Transverse colon (tissue), 4 donors: ENCODE results near the gene B9D1.

ENCODE experiments used
- EP300 ChIP-seq: sonication (generic); formaldehyde crosslinking; IDR thresholded peaks from one replicate; pipeline ENCODE4 v1.6.1; 2017; ENCODE audit warnings: antibody characterized with exemption, low read depth
- POLR2A ChIP-seq: fragments of 450-650 bp; IDR thresholded peaks from one replicate; pipeline ENCODE4 v1.6.1; 2016; ENCODE audit warnings: antibody characterized with exemption, mild to moderate bottlenecking, moderate library complexity
- POLR2AphosphoS5 ChIP-seq, 3 donors: sonication (generic); formaldehyde crosslinking; IDR thresholded peaks; one replicate each; pipeline ENCODE4 v1.6.1; 2016; ENCODE audit warnings: antibody characterized with exemption in 3 of 3
- TF ChIP-seq, protein P1 (sequence below), 5 experiments: fragments of 200-600 bp in 3 of 5; fragments of 450-650 bp in 2 of 5; sonication (generic) in 3 of 5; IDR thresholded peaks; 1 replicate in 2 of 5; 2 replicates in 3 of 5; pipeline ENCODE4 v1.5.1; 2016 to 2017; ENCODE audit warnings: antibody characterized with exemption in 5 of 5, inconsistent platforms in 3 of 5, mild to moderate bottlenecking in 2 of 5, moderate library complexity in 1 of 5

DNA sequence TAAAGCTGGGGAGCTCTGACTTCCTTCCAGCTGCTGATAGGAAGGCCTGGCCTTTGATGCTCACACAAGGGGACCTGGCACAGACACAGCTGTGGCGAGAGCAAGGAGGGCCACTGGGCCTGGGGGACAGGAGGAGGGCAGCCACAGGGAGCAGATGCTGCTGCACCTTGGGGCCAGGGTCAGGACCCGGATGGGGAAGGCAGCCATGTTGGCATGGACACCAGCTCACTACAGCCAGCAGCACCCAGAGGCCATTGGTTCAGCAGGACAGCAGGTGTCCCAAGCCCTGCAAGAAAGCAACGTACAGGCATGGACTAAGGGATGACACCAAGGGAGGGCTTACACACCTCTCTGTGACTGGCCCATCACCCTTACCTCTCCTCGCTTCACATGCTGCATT, 40.5 kb upstream of the B9D1 start:
- TF ChIP-seq POLR2AphosphoS5 (IDR thresholded peaks at IDR 0.05) (no peak), POLR2A (no peak), EP300 (no peak)
- TF ChIP-seq, protein P1, sequence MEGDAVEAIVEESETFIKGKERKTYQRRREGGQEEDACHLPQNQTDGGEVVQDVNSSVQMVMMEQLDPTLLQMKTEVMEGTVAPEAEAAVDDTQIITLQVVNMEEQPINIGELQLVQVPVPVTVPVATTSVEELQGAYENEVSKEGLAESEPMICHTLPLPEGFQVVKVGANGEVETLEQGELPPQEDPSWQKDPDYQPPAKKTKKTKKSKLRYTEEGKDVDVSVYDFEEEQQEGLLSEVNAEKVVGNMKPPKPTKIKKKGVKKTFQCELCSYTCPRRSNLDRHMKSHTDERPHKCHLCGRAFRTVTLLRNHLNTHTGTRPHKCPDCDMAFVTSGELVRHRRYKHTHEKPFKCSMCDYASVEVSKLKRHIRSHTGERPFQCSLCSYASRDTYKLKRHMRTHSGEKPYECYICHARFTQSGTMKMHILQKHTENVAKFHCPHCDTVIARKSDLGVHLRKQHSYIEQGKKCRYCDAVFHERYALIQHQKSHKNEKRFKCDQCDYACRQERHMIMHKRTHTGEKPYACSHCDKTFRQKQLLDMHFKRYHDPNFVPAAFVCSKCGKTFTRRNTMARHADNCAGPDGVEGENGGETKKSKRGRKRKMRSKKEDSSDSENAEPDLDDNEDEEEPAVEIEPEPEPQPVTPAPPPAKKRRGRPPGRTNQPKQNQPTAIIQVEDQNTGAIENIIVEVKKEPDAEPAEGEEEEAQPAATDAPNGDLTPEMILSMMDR (IDR thresholded peaks at IDR 0.05), result no peak
